ENCODE measurements around the gene SYCP2L. TPM values are rescaled to one million over a fixed set of nuclear protein-coding genes. Genes with fewer than 3 reads are reported as not detected.

SYCP2L gene
- total and polyA plus RNA-seq, 2 of the 8 experiments (the other 6 are each of a cell fraction or from before 2014, with no cell fraction given) = 1.7 to 4.2 TPM

- WGBS, 2 experiments (ENCODE audit: extremely low coverage in 1 of 2, insufficient coverage in 1 of 2, insufficient read length in 1 of 2, insufficient replicate concordance in 2 of 2, low coverage in 1 of 2, low lambda C conversion rate in 2 of 2, missing lambda C conversion rate in 1 of 2) = 91% methylated on average over 3 of the region's 3 CpGs; no CpG with 5 or more reads in 1 of the 2 experiments
- H3K4me3 ChIP-seq (ENCODE audit: extremely low read depth in 1 of 4, insufficient read depth in 2 of 4, low read depth in 3 of 4, low read length in 4 of 4) = no peak overlapping the region
- ChIA-PET CTCF (ENCODE audit: partially characterized antibody) (interaction anchor here (1.6 to 2.2 kb wide), 2 partner anchors 9 to 16 kb away, joined by 6 to 8 read pairs; no protein-coding TSS in a partner anchor), POLR2A (ENCODE audit: partially characterized antibody) (no interaction called here)
- H2AFZ ChIP-seq (ENCODE audit: low read length) = no peak overlapping the region
- H3K4me2 ChIP-seq (ENCODE audit: insufficient read depth in 1 of 2, low read depth in 2 of 2, low read length in 2 of 2) = no peak overlapping the region
- no peaks in the 10 kb centered on the region for H4K20me1 ChIP-seq (replicated peaks in 1 of 2; ENCODE audit: control insufficient read depth in 1 of 2, insufficient read depth in 2 of 2, low read length in 2 of 2)
- H3K14ac ChIP-seq (ENCODE audit: insufficient read length) = no peak overlapping the region
- no peak overlapping the region for H4K5ac ChIP-seq (ENCODE audit: insufficient read length, low read depth, low read length)
- H3K9ac ChIP-seq (replicated peaks in 1 of 4; ENCODE audit: extremely low read depth in 1 of 4, low read depth in 3 of 4, low read length in 3 of 4) = no peak overlapping the region
- H3K18ac ChIP-seq (ENCODE audit: extremely low read depth, low read length) = no peak overlapping the region
- H2BK120ac ChIP-seq (replicated peaks; ENCODE audit: low read depth, low read length) = no peak overlapping the region
- no peak overlapping the region for H3K4ac ChIP-seq (replicated peaks; ENCODE audit: insufficient read length, low read depth, low read length)
- H3K36me3 ChIP-seq (ENCODE audit: control insufficient read depth in 2 of 4, insufficient read depth in 4 of 4, low read length in 3 of 4) = no peaks in the 10 kb centered on the region
- no peak overlapping the region for H4K8ac ChIP-seq (ENCODE audit: extremely low read depth, insufficient read depth, low read length)
- TF ChIP-seq RAD21 (IDR thresholded peaks at IDR 0.05 in 1 of 2, conservative IDR thresholded peaks at IDR 0.05 in 1 of 2; ENCODE audit: low read depth in 2 of 2, low read length in 2 of 2) = no peak
- TF ChIP-seq SP1 (IDR thresholded peaks at IDR 0.05; ENCODE audit: low read depth, low read length) = no peak
- no peak for TF ChIP-seq HDAC2 (IDR thresholded peaks at IDR 0.05; ENCODE audit: borderline replicate concordance in 1 of 2, low read depth in 2 of 2, low read length in 2 of 2)
- no peak for TF ChIP-seq KDM4A (IDR thresholded peaks at IDR 0.05; ENCODE audit: low read depth, low read length, severe bottlenecking)
- TF ChIP-seq SUZ12 (IDR thresholded peaks at IDR 0.05; ENCODE audit: low read length) = no peak
- TF ChIP-seq CEBPB (IDR thresholded peaks at IDR 0.05; ENCODE audit: low read depth, low read length) = no peak
- no peak for TF ChIP-seq CHD2 (IDR thresholded peaks at IDR 0.05; ENCODE audit: low read length)
- peaks cover 0 to 5% (median 1%) of the 10 kb centered on the region in 4 experiments; a peak in 4 of 7 replicates for H3K27me3 ChIP-seq (replicated peaks in 1 of 4; ENCODE audit: control insufficient read depth in 3 of 4, extremely low read depth in 1 of 4, insufficient read depth in 3 of 4, low read length in 3 of 4)
- H3K27ac ChIP-seq (ENCODE audit: low read depth, low read length) = no peak overlapping the region
- H3K56ac ChIP-seq (replicated peaks; ENCODE audit: insufficient read length, low read depth, low read length) = no peak overlapping the region
- H2AK5ac ChIP-seq (ENCODE audit: low read depth, low read length) = no peak overlapping the region
- H2BK20ac ChIP-seq (ENCODE audit: low read length) = no peak overlapping the region
- H2BK15ac ChIP-seq (ENCODE audit: low read length) = no peak overlapping the region
- FAIRE-seq (no peak), DNase-seq (ENCODE audit: low read depth in 1 of 2, low spot score in 2 of 2) (no peak)
- H3K79me1 ChIP-seq (ENCODE audit: low read depth, low read length) = no peaks in the 10 kb centered on the region
- H2BK5ac ChIP-seq (ENCODE audit: low read depth, low read length) = no peak overlapping the region
- no peak overlapping the region for H3K23ac ChIP-seq (ENCODE audit: insufficient read length)
- no peaks in the 10 kb centered on the region for H3K4me1 ChIP-seq (replicated peaks in 1 of 4; ENCODE audit: control insufficient read depth in 3 of 4, insufficient read depth in 4 of 4, low read length in 3 of 4)
- no peaks in the 10 kb centered on the region; the same call in 1 of the 2 replicates for H3K23me2 ChIP-seq (ENCODE audit: low read depth, low read length)
- H4K91ac ChIP-seq (replicated peaks; ENCODE audit: insufficient read length, low read length) = no peak overlapping the region
- H3K79me2 ChIP-seq (ENCODE audit: control insufficient read depth in 1 of 2, insufficient read depth in 2 of 2, low read length in 2 of 2) = no peaks in the 10 kb centered on the region
- H3K9me3 ChIP-seq (ENCODE audit: insufficient read depth in 2 of 2, low read depth in 1 of 2, low read length in 1 of 2) = no peaks in the 10 kb centered on the region
- no peak overlapping the region for H2BK12ac ChIP-seq (ENCODE audit: low read depth, low read length)
These were observed 83.9 kb downstream of the SYCP2L start for GRCh38 chr6:10970731-10971130.
